Ovary (tissue), 9 donors: Measurements from ENCODE around the gene ACTL6B. TPM values are rescaled to one million over a fixed set of nuclear protein-coding genes. Genes with fewer than 3 reads are reported as not detected.

Experiments used
- DNase-seq, 5 donors: peaks; one replicate each; pipeline ENCODE4 v3.0.0-alpha.2; 2019 to 2020
- H3K27ac ChIP-seq, 2 donors: fragments of 200-600 bp; one replicate each; pipeline versions ENCODE4 v1.5.1 to v1.8.0; 2019 to 2022
- H3K27me3 ChIP-seq: fragments of 200-600 bp; one replicate; pipeline ENCODE4 v1.8.0; 2022
- H3K36me3 ChIP-seq: fragments of 200-600 bp; sonication (generic); one replicate; pipeline ENCODE4 v1.5.1; 2019
- H3K4me1 ChIP-seq: one replicate; pipeline ENCODE4 v1.8.1; 2013; ENCODE audit warnings: mild to moderate bottlenecking, moderate library complexity; ENCODE audit not compliant: insufficient read depth
- H3K4me3 ChIP-seq: fragments of 200-600 bp; sonication (generic); one replicate; pipeline ENCODE4 v1.5.1; 2017
- H3K9me3 ChIP-seq, 2 donors: fragments of 200-600 bp in 1 of 2; sonication (generic) in 1 of 2; one replicate each; pipeline versions ENCODE4 v1.5.1 to v1.8.1; 2013 to 2019; ENCODE audit warnings: mild to moderate bottlenecking in 1 of 2, moderate library complexity in 1 of 2
- EP300 ChIP-seq: sonication (generic); formaldehyde crosslinking; IDR thresholded peaks from one replicate; pipeline ENCODE4 v1.6.1; 2017; ENCODE audit warnings: antibody characterized with exemption
- POLR2A ChIP-seq: fragments of 450-650 bp; IDR thresholded peaks from one replicate; pipeline ENCODE4 v1.6.1; 2017; ENCODE audit warnings: antibody characterized with exemption, mild to moderate bottlenecking, moderate library complexity
- WGBS, 3 donors: extraction: QIAGEN DNeasy Blood & Tissue Kit in 1 of 3; methylation state at CpG; one replicate each; pipeline versions ENCODE4 v1.1.5 to v1.1.7; 2013 to 2017; 5-methylcytosine and 5-hydroxymethylcytosine counted together
- intact Hi-C, 4 donors: fragments of 100-400 bp; cut with DNase I; formaldehyde crosslinking; loops; one replicate each; pipeline versions ENCODE4 v1.11.0 to v1.15.1; 2022 to 2023
- polyA plus RNA-seq, 2 donors: library from polyadenylated mRNA; stranded (reverse); fragments of 200-250 nt in 1 of 2; fragments of 350-450 nt in 1 of 2; fragmentation: Illumina TruSeq in 1 of 2; extraction: RNeasy Lipid Tissue Mini Kit (QIAGEN cat#74804) in 1 of 2; gene quantifications; one replicate each; pipeline ENCODE4 v1.2.3, GENCODE V29; 2013 to 2014
- total RNA-seq, 7 donors: library from RNA; depleted of rRNA in 2 of 7; stranded (reverse); fragments of >200 nt in 2 of 7; fragmentation: NEBNext Ultra II Directional in 3 of 7; extraction: Animal tissue kit (Norgen Biotek cat#: 25700) in 3 of 7; gene quantifications; one replicate each; pipeline versions ENCODE4 v1.1.0 to v1.2.4, GENCODE V29; 2016 to 2023
- TF ChIP-seq, protein P1 (sequence below), 3 donors: fragments of 450-650 bp in 2 of 3; fragments of 200-600 bp in 1 of 3; IDR thresholded peaks; one replicate each; pipeline versions ENCODE4 v1.5.1 to v1.8.0; 2016 to 2022; ENCODE audit warnings: antibody characterized with exemption in 3 of 3, mild to moderate bottlenecking in 1 of 3
- donor health status: DM: no; HTN: no; CAD: no; lungs with moderate emphysema.
- donor health status: DM: no; HTN: no; CAD: no.
- donor health status: Bipolar disorder and iron deficiency.
- donor health status: DM: yes; HTN: yes; CAD: no.
- donor health status: DM: no; HTN: no; CAD: no.
- donor health status: DM: yes; HTN: yes; CAD: no.

The ACTL6B gene
- total and polyA plus RNA-seq, 9 donors, result not detected

DNA sequence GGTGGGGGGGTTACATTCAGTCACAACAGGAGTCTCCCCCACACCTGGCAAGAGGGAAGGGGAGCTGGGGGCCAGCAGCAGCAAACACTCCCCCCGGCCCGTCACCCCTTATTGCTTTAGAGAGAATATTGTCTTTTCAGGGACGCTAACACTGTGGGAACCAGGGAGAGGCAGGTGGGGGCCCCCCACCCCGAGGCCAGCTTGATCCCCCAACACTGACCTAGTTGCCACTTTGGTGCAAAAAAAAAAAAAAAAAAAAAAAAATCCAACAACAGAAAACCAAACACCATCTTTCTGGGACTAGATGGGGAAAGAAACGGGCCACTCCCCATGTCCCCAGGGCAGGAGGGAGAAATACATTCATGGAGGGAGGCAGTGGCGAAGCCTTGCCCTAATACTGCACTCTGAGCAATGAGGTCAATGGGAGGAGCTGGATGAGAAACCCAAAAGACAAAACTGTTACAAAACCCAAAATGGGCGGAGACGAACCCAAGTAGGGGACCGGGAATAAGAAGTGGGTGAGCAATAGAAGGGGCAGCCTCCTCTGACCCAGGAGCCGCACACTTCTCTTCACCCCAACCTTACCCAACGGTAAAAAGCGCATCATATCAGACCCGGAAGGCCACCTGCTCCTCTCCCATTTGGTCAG is 23.8 kb upstream of the ACTL6B start:
- intact Hi-C loops, result loop anchor here in 1 of 4 donors (5.0 kb wide), 3 partner anchors 73 to 198 kb away; partner anchors contain the start of gene NYAP1
- peak overlapping the region in 1 of 2 donors; percentile 0 for H3K27ac ChIP-seq
- TF ChIP-seq POLR2A, result no peak
- TF ChIP-seq, protein P1, sequence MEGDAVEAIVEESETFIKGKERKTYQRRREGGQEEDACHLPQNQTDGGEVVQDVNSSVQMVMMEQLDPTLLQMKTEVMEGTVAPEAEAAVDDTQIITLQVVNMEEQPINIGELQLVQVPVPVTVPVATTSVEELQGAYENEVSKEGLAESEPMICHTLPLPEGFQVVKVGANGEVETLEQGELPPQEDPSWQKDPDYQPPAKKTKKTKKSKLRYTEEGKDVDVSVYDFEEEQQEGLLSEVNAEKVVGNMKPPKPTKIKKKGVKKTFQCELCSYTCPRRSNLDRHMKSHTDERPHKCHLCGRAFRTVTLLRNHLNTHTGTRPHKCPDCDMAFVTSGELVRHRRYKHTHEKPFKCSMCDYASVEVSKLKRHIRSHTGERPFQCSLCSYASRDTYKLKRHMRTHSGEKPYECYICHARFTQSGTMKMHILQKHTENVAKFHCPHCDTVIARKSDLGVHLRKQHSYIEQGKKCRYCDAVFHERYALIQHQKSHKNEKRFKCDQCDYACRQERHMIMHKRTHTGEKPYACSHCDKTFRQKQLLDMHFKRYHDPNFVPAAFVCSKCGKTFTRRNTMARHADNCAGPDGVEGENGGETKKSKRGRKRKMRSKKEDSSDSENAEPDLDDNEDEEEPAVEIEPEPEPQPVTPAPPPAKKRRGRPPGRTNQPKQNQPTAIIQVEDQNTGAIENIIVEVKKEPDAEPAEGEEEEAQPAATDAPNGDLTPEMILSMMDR (IDR thresholded peaks at IDR 0.05), result no peak
- no peaks in the 10 kb centered on the region for H3K36me3 ChIP-seq
- 58 to 62% (median 59%) methylated on average over 13 of the region's 13 CpGs for WGBS, 3 donors
- no peaks in the 10 kb centered on the region for H3K9me3 ChIP-seq
- H3K4me3 ChIP-seq, result no peak overlapping the region
- H3K27me3 ChIP-seq, result no peaks in the 10 kb centered on the region
- peak in 3 of 5 donors; percentile 34 to 70 (median 53) for DNase-seq
- peaks cover 1% of the 10 kb centered on the region for H3K4me1 ChIP-seq

DNA sequence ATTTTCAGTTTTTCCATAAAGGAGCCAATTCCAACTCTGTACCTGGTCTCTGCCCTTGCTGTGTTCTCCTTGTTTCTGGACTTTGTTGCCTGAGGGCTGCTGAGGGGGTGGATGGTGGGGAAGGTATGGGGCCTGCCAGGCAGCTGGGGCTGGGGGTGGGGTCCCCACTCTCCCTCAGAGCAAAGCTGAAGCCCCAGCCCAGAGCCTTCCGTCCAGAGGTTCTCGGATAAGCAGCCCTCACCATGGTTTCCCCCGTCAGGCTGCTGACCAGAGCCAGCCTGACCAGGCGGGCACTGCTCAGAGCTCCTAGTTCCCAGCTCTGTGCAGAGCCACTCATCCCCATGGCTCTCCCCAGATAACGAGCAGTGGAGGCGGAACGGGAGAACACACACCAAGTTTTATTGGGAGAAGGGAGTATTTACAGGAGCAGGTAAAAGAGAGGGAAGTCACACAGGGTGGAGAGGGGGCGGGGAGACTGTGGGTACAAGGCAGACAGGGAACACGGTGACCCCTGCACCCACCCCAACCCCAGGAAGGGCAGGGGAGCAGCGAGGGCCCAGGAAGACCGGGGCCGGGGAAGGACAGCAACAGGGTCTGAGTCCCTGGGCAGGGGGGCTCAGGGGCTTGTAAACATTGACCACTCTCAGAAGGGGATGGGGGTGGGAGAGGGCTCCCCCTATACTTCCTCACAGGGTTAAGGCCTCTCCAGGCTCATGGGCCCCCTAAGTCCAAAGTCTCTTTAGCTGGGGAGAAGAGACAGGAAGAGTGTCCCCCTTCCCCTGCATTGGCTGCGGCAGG is 23.1 kb upstream of the ACTL6B start:
- H3K4me1 ChIP-seq, result peaks cover 1% of the 10 kb centered on the region
- 56 to 73% (median 64%) methylated on average over 13 of the region's 13 CpGs for WGBS, 3 donors

GRCh38 chr7:100678291-100678984 is 22.2 kb upstream of the ACTL6B start:
- TF ChIP-seq, protein P1 (IDR thresholded peaks at IDR 0.05), result no peak
- TF ChIP-seq EP300 (no peak), POLR2A (no peak)
- Histone ChIP-seq H3K4me3 (no peak overlapping the region), H3K27ac (no peak overlapping the region), H3K9me3 (no peaks in the 10 kb centered on the region), H3K4me1 (peaks cover 1% of the 10 kb centered on the region), H3K27me3 (no peaks in the 10 kb centered on the region), H3K36me3 (no peaks in the 10 kb centered on the region)
- peak; percentile 25 to 61 (median 51) for DNase-seq
- WGBS, 3 donors, result 63 to 69% (median 66%) methylated on average over 34 to 35 of the region's 35 CpGs
- intact Hi-C loops, result loop anchor here in 1 of 4 donors (5.0 kb wide), 1 partner anchor 71 kb away; no protein-coding TSS in a partner anchor

More for the DNA sequence above, 23.1 kb upstream of the ACTL6B start:
- Histone ChIP-seq H3K9me3 (no peaks in the 10 kb centered on the region), H3K4me3 (no peak overlapping the region), H3K27me3 (no peaks in the 10 kb centered on the region), H3K27ac (peak overlapping the region in 1 of 2 donors; percentile 0), H3K36me3 (no peaks in the 10 kb centered on the region)
- peak; percentile 14 to 53 (median 33) for DNase-seq
- TF ChIP-seq POLR2A (no peak), EP300 (no peak)
- TF ChIP-seq, protein P1 (IDR thresholded peaks at IDR 0.05), result no peak
- intact Hi-C loops, result loop anchor here in 1 of 4 donors (5.0 kb wide), 1 partner anchor 72 kb away; no protein-coding TSS in a partner anchor
